ENCODE results near the gene ZNF804A.
"Not testable (repeated sequence)": the region's sequence is repeated elsewhere in the genome, so short reads cannot be mapped to it uniquely, and the experiment has no call there.

ZNF804A gene

DNA sequence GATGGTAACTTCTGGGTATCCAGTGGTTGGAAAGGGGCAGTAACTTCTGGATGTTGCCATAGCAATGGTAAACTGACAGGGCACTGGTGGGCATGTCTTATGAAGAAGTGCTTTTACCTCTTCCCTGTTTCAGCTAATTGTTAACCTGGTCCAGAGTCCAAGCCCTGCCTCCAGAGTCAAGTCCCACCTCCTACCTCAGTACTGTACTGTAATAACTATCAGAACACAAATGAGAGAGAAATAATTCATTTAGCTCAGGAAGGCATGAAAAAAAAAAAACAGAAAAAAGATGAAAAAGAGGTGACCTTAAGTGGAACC lies 237.0 kb downstream of the ZNF804A start:
- DNase-seq: no peak

DNA sequence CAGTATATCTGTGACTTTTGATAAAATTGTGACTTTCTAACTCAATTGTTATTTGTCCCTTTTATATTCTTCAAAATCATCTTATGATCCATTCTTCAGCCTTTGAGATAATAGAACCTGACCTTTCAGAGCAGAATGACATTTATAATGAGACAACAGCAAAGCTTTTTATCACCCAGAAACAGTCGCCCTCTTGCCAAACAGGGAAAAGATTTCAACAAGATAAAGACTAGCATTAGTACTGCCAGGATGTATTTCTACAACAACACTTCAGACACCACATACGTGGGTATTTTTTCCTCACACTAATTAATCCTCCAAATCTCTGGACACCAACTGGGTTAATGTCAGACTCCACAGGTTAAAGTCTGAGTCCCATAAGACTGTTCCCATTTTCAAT lies 249.0 kb downstream of the ZNF804A start:
- DNase-seq: no peak

DNA sequence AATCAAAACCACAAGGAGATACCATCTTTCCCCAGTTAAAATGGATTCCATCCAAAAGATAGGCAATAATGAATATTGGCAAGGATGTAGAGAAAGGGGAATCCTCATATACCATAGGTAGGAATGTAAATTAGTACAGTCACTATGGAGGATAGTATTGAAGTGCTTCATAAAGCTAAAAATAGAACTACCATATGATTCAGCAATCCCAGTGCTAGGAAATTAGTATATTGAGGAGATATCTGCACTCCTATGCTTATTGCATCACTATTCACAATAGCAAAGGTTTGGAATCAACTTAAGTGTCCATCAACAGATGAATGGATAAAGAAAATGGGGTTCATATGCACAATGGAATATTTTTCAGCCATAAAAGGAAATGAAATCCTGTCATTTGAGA lies 251.2 kb downstream of the ZNF804A start:
- DNase-seq: no peak

DNA sequence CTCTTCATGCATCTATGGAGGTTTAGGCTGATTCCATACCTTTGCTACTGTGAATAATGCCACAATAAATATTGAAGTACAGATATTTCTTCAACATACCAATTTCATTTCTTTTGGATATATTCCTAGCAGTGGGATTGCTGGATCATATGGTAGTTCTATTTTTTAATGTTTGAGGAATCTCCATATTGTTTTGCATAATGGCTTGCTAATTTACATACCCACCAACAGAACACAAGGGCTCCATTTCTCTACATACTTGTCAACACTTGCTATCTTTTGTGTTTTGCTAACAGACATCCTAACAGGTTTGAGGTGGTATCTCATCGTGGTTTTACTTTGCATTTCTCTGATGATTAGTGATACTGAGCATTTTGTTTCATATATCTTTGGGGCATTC lies 253.2 kb downstream of the ZNF804A start:
- no peak for DNase-seq

DNA sequence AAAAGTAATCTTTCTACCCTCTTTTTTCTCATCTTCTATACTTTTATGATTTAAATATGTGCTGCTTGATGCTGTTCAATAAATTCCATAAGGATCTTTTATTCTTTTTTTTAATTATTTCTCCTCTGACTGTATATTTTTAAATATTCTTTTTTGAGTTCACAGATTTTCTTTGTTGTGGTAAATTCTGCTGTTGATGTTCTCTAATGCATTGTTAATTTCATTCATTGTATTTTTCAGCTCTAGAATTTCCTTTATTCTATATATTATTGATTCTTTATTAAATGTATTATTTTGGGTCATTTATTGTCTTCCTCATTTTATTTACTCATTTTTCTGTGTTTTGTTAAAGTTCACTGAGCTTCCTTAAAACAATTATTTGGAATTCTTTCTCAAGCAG lies 260.9 kb downstream of the ZNF804A start:
- no peak for DNase-seq

DNA sequence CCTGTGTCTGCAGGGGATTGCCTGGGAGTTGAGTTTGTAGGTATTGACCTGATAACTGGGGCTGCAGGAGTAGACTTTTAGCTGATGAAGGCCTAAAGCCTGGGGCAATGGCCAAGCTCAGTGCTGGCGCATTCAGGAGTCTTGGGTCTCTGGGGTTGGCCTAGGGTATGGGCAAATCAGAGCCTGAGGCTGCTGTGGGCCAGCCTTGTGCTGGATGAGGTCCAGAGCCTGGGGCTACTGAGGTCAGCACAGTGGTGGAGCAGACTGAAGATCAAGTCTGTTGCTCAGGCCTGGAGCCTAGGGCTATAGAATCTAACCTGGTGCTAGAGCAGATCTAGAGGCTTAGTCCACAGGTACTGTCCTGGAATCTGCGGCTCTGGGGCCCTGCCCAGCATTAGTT lies 262.4 kb downstream of the ZNF804A start:
- no peak for DNase-seq

DNA sequence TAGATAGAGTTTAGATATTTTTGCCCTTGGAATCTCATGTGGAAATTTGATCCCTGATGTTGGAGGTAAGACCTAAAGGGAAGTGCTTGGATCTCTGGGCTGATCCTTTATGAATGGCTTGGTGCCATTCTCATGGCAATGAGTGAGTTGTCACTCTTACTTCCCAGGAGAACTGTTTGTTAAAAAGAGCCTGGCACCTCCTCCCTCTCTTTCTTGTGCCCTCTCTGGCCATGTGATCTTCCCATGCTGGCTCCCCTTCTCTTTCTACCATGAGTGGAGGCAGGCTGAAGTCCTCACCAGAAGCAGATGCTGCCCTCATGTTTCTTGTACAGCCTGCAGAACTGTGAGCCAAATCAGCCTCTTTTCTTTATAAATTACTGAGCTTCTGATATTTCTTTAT lies 276.9 kb downstream of the ZNF804A start:
- DNase-seq: no peak

DNA sequence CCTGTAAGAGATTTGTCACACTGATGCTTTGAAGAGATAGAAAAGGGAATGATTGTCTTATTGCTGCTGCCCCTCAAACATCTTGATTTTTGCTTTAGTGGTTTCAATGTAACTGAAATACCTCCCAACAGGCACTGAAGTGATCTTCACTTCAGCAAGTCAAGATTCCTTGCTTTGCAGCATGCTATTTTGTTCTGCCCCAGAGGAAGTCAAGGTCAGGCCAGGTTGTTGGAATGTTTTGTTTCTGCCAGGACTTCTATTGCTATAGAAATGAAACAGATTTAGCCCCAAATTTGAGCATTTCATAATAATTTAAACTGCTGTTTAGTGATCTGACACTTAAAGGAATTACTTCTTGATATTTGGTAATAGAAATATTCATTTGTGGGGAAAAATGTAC lies 277.6 kb downstream of the ZNF804A start:
- DNase-seq: no peak

DNA sequence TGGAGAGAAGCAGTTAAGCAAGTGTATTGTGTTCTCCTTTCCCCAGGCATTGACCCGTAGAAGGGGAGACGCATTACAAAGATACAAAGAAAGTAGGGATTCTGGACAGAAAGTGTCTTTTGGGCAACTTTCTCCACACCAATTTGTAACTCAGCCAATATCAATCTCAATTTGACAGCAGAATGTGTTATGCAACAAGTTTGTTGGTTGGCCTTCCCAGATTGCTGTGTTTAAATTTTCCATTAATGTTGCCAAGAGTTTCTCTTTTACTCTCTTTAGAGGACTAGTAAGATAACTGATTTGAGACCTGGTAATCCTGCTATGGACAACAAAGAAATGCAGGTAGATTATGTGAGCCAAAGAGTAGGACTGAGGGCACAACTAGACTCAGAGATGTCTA lies 279.6 kb downstream of the ZNF804A start:
- DNase-seq: no peak

DNA sequence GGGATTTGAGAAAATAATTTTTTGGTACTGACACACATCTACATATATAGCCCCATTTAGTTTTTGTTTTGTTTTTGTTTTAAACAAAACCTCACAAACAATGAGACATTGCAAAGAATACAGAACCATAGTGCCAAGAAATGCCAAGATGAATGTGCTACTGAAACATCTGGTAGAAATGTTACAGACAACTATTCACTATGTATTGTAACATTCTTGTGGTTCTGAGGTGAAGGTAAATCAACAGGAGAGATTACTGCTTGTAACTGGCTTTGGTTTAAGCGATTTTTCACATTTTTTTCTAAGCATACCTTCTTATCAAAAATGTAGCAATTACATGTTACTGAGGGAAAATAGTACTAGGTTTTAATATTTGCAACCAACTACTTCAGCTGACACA lies 281.3 kb downstream of the ZNF804A start:
- no peak for DNase-seq

DNA sequence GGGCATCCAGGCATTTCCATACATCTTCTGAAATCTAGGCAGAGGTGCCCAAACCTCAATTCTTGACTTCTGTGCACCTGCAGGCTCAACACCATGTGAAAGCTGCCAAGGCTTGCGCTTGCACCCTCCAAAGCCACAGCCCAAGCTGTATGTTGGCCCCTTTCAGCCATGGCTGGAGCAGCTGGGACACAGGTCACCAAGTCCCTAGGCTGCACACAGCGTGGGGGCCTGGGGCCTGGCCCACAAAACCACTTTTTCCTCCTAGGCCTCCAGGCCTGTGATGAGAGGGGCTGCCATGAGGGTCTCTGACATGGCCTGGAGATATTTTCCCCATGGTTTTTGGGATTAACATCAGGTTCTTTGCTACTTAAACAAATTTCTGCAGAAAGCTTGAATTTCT lies 288.3 kb downstream of the ZNF804A start:
- not testable (repeated sequence) for DNase-seq

DNA sequence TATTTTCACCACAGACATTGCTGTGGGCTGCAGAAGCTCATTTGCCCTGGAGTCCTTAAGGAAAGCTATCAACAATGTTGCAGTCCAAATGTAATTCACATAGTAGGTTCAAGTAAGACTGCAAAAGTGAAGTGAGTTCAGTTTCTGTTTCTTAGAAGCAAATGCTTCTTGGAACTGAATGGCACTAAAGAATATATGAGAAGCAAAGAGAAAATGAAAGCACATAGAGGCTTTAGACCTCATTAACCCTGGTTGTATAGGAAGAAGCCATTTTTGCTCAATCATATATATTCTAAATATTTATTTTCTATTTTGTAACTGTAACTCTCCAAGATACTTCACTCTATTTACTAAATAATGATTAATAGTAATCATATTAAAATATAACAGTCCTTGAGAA lies 292.0 kb downstream of the ZNF804A start:
- no peak for DNase-seq

DNA sequence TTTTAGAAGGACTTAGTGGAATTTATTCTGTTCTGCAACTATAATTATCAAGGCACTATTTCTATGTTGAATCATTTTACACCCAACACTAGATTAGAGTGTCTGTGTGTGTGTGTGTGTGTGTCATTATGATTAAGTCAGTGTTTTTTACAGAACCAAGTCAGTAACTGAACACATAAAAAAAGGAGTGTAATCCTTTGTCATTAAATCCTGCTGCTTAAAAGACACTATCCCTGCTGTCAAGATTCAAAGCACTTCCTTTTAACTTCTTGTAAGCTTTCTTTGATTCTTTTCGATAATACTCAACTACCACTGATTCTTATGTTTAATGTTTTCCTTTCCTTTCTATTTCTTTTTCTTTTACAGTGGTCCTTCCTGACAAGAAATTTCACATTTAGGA lies 306.7 kb downstream of the ZNF804A start:
- DNase-seq: no peak

DNA sequence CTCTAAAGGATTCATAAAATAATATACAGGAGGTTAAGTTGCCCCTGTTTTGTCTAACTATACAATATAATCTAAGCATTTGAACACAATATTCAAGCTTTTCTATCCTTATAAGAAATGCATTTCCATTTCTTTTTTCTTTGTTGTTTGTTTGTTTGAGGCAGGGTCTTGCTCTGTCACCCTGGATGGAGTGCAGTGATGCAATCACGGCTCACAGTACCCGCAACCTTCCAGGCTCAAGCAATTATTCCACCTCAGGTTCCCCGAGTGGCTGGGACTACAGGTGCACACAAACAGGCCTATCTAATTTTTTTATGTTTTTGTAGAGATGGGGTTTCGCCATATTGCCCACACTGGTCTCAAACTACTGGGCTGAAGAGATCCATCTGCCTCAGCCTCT lies 307.8 kb downstream of the ZNF804A start:
- DNase-seq: no peak

DNA sequence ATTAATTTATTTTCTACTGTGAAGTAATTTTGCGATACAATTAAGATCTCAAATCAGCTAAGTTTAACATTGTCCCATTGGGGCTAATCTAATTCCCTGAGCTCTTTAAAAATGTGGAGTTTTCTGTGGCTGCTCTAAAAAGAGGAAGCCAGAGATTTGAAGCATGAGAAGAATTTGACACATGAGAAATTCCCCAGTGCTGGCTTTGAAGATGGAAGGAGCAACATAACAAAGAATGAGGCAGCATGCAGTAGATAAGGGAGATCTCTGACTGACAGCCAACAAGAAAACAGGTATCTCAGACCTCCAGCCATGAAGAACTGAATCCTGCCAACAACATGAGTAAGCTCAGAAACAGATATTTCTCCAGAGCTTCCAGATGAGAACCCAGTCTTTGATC lies 308.4 kb downstream of the ZNF804A start:
- DNase-seq: no peak

DNA sequence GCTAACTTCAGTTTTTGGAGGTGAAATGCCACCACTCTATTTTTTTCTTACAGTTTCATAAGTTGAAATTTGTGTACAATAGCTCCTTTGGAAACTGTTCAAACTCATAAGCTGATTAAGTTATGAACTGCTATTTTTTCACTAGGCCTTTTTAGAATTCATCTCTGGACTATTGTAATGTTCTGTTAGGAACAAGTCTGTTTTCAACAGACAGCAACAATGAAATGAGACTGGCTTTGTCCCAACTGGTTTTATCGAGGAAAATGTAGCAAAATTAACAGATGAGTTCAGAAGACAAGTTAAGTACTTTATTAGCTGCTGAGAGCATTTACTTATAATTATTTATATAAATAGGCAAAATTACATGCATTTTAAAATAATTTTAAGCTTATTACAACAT lies 310.6 kb downstream of the ZNF804A start:
- DNase-seq: no peak

DNA sequence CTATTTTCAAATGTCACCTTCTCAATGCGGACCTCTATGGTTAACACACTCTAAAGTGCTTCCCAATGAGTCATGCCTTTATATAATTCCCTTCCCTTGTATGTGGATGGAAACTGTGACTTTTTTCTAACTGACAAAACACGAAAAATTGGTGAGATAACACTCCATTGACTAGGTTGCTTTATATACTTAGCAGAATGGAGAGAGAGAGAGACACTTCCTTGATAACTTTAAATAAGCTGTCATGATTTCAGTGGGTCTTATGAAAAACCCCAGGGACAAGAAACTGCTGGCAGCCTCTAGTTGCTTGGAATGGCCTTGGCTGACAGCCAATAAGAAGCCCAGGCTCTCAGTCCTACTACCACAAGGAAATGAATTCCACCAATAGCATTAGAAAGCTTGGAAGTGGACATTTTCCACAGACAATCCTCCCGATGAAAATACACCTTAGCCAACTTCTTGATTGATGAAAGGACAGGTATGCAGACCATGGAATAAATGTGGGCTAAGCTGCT lies 322.2 kb downstream of the ZNF804A start:
- DNase-seq: no peak

DNA sequence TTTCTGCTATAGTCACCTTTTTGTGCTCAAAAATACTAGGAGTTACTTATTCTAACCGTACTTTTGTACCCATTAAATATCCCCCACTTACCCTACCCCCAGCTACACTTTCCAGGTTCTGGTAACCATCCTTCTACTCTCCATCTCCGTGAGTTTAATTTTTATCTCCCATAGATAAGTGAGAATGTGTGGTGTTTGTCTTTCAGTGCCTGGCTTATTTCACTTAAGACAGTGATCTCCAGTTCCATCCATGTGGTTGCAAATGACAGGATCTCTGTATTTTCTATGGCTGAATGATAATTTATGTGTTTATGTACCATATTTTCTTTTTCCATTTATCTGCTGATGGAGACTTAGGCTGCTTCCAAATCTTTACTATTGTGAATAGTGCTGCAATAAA lies 323.3 kb downstream of the ZNF804A start:
- DNase-seq: no peak

DNA sequence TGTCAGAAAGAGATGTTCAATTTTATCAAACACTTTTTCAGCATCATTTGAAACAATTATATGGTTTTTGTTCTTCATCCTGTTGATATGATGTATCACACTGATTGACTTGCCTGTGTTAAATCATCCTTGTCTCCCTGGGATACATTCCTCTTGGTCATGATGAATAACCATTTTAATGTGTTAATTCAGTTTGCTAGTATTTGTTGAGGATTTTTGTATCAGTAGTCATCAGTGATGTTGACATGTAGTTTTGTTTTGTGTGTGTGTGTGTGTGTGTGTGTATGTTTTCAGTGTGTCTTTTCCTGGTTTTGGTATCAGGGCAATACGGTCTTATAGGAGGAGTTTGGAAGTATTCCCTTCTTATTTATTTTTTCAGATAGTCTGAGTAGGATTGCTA lies 325.4 kb downstream of the ZNF804A start:
- DNase-seq: no peak

DNA sequence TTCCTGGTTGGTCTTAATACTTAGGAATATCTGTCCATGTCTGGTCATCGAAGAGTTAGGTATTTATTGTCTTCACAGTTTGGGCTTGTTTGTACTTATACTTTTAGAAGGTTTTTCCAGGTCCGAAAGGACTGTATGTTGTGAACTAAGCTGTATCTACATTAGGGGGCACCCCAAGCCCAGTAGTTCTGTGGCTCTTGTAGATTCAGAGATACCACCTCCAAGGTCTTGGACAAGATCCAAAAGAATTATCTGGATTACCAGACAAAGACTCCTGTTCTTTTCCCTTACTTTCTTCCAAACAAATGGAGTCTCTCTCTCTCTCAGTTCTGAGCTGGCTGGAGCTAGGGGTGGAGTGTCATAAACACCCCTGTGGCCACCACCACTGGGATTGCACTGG lies 328.7 kb downstream of the ZNF804A start:
- no peak for DNase-seq

DNA sequence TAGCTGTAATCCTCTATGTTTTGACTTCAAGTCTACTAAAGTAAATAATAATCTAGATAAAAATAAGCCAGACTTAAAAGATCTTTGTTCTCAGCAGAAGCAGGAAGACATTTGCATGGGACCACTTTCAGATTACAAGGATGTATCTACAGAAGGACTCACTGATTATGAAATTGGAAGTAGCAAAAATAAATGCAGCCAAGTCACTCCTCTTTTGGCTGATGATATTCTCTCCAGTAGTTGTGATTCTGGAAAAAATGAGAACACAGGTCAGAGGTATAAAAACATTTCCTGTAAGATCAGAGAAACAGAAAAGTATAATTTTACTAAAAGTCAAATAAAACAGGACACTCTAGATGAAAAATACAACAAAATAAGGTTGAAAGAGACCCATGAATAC lies 338.4 kb downstream of the ZNF804A start:
- DNase-seq: no peak

DNA sequence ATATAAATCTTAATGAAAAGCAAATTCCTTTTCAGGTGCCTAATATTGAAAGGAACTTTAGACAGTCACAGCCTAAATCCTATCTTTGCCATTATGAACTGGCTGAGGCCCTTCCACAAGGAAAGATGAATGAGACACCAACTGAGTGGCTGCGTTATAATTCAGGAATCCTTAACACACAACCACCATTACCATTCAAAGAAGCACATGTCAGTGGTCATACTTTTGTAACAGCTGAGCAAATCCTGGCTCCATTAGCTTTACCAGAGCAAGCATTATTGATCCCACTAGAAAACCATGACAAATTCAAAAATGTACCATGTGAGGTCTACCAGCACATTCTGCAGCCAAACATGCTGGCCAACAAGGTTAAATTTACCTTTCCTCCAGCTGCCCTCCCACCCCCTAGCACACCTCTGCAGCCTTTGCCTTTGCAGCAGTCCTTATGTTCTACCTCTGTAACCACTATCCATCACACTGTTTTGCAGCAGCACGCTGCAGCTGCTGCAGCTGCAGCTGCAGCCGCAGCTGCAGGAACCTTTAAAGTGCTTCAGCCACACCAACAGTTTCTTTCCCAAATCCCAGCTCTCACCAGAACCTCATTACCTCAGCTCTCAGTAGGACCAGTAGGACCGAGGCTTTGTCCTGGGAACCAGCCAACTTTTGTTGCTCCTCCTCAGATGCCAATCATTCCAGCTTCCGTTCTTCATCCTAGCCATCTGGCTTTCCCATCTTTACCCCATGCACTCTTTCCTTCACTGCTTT lies 340.1 kb downstream of the ZNF804A start:
- no peak for DNase-seq

DNA sequence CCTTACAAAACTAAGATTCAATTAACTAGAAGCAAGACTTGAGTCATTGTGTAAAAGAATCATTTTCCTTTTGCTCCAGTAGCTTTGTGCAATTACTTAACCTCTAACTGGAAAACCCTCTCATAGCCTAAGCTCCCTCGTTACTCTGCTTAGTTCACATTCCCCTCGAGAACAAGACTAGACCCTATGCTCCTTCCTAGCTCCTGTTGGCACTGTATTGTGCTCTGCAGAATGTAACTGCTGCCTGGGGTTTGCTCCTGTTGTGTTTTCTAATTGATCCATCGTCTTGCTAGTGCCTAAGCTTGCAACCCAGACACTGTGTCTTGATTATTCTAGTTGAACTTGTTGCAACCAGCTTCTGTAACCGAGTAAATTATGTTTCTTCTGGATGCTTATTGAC lies 347.0 kb downstream of the ZNF804A start:
- no peak for DNase-seq

DNA sequence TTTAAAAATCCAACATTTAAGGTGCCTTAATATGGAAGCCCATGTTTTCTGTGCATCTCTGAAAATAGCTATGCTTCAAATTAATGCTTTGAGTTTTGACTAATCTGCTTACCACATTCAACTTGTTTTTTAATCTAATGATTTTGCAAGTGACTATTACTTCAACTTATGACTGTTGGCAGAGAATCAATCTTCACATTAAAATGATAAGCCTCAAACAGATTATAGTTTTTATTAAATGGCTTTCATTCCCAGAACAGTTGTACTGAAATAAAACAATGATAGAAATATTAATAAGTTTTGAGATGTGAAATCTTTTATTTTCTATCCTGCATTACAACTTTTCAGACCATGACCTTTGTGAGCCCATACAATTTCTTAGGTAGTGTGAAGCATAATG lies 347.5 kb downstream of the ZNF804A start:
- no peak for DNase-seq

DNA sequence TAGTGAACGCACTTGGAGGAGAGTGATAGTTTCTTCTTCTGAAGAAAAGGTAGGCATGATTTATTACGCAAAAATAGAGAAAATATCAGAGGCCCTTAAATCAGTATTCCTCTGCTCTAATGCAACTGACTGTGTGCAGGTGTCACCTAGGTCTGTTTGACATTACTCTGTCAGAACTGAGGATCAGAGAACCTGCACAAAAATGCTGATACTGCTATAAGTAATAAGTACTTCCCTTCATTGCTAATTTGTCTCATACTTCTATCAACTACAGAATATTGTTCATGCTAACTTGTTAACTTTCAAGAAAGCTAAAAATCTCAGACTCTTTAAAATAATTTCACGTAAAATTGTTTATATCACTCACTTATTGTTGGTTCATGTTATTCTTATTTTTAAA lies 358.5 kb downstream of the ZNF804A start:
- no peak for DNase-seq

All from stimulated activated CD4-positive, alpha-beta T cell treated with anti-CD3 and anti-CD28 coated beads, Interleukin-4, amount 100 ng/mL, for 24 hours (primary cell).